Right lobe of liver (tissue), 4 donors: ENCODE data around the gene FRMD4A.

Source experiments
- CTCF ChIP-seq, 4 donors: fragments of 200-600 bp in 3 of 4; fragments of 450-650 bp in 1 of 4; IDR thresholded peaks; one replicate each; pipeline versions ENCODE4 v1.5.1 to v1.8.0; 2016 to 2022; ENCODE audit warnings: antibody characterized with exemption in 4 of 4, mild to moderate bottlenecking in 2 of 4
- POLR2A ChIP-seq: fragments of 450-650 bp; IDR thresholded peaks from one replicate; pipeline ENCODE4 v1.6.1; 2017; ENCODE audit warnings: antibody characterized with exemption, mild to moderate bottlenecking
- donor health status: DM: no; HTN: no; CAD: no.
- donor health status: DM: no; HTN: no; CAD: no.
- donor health status: DM: no; HTN: yes; CAD: no.

GRCh38 chr10:14328881-14329672, 1.6 kb downstream of the FRMD4A start:
- TF ChIP-seq CTCF (IDR thresholded peaks at IDR 0.05) (no peak), POLR2A (no peak)
